ENCODE measurements around the gene LAMA4.

DNA sequence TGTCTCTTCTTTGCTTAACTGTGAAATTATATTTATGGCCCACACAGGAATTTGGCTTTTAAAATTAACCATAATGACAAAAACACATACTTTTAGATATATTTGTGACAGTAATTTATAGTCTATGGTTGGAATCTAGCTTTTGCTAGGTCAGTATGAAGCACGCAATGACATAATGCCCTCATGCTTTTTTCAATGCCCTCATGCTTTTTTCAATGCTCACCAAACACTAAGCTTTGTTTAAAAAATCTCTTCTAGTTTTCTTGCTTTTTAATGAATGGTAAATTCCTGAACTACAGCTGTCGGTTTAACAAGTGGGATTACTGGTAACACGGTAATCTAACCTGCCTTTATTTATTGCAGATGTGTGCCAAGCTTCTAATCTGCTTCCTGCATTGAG is 187.8 kb downstream of the LAMA4 start:
- TF ChIP-seq ZNF274 (IDR thresholded peaks at IDR 0.05; ENCODE audit: low read depth, low read length) (no peak), YY1 (IDR thresholded peaks at IDR 0.05; ENCODE audit: insufficient read depth, insufficient read length) (no peak), SUZ12 (IDR thresholded peaks at IDR 0.05; ENCODE audit: extremely low read depth, insufficient read depth, insufficient read length) (no peak)

Measured in NT2/D1 (cell line).